ENCODE results near the gene LY6G5C. TPM values are rescaled to one million over a fixed set of nuclear protein-coding genes. Genes with fewer than 3 reads are reported as not detected.
A peak's percentile ranks its signal among the peaks of the same experiment; 100 is the strongest.

Gene LY6G5C
- total and polyA plus RNA-seq, 9 of the 15 experiments (the other 6 are each of a cell fraction or from before 2014, with no cell fraction given): 0.10 to 0.67 (median 0.46) TPM; not detected in 4

DNA sequence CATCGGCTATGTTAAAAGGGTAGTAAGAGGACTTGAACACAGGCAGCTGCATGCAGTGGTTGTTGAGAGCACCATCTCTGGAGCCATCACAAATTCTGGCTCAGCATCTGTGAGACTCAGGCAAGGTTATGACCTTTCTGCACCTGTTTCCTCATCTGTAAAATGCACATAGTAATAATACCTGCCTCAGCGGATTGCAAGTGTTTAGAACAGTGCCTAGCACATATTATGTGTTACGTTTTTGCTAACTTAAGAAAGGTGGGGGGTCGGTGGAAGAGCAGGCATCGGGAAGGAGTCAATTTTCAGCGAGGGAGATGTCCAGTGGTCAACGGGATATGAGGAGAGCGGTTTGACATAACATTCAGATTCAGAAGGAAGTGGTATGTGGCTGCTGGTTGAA is 2.9 kb downstream of the LY6G5C start:
- in situ Hi-C loops (cut with MboI) (no loop called here), intact Hi-C loops (cut with micrococcal nuclease) (no loop called here)
- H3K79me2 ChIP-seq (ENCODE audit: control insufficient read depth, insufficient read depth, low read length): no peaks in the 10 kb centered on the region
- no peaks in the 10 kb centered on the region for H3K9me1 ChIP-seq (ENCODE audit: control insufficient read depth, insufficient read depth, low read length)
- no TSS peak for BruUV-seq (replicated peaks)
- no peaks in the 10 kb centered on the region for H3K9me3 ChIP-seq (replicated peaks; ENCODE audit: control insufficient read depth, insufficient read depth, low read depth, low read length)
- DNase-seq (ENCODE audit: extremely low read depth in 1 of 4, low spot score in 3 of 4) (no peak), ATAC-seq (no peak), FAIRE-seq (no peak)
- CTCF ChIA-PET (ENCODE audit: low intra/inter-chr PET ratio): no interaction called here
- H3K4me1 ChIP-seq (replicated peaks in 1 of 2; ENCODE audit: control insufficient read depth in 2 of 2, insufficient read depth in 2 of 2, low read length in 2 of 2): peaks cover 9 to 15% of the 10 kb centered on the region in 2 experiments
- H4K20me1 ChIP-seq (replicated peaks; ENCODE audit: control insufficient read depth, insufficient read depth, low read length): no peaks in the 10 kb centered on the region
- peak overlapping the region; percentile 16; the same call in 1 of the 2 replicates for H2AFZ ChIP-seq (ENCODE audit: low read depth, low read length)
- POLR2A ChIA-PET: interaction anchor here (0.6 to 3.6 kb wide), 15 partner anchors 8 to 522 kb away, joined by 3 to 33 read pairs (median 4); partner anchors contain the start of genes BAG6, C6orf47, CSNK2B and GPANK1
- H3K9ac ChIP-seq (ENCODE audit: insufficient read depth in 1 of 2, low read depth in 2 of 2, low read length in 2 of 2): peak overlapping the region in 1 of 2 experiments; percentile 0; a peak in 1 of 4 replicates
- no peak overlapping the region for H3K27ac ChIP-seq (ENCODE audit: extremely low read depth, low read depth, low read length)
- H3K4me2 ChIP-seq (ENCODE audit: insufficient read depth, low read length): no peak overlapping the region; the same call in 1 of the 2 replicates
- no peaks in the 10 kb centered on the region for H3K27me3 ChIP-seq (ENCODE audit: control insufficient read depth in 2 of 2, insufficient read depth in 2 of 2, low read length in 2 of 2)
- WGBS (ENCODE audit: insufficient coverage, low coverage, missing lambda C conversion rate): 12% methylated on average over 8 of the region's 8 CpGs
- no peak overlapping the region for H3K4me3 ChIP-seq
- peaks cover 12% of the 10 kb centered on the region for H3K36me3 ChIP-seq (ENCODE audit: control insufficient read depth, insufficient read depth, low read length)
- TF ChIP-seq ZNF436 (CRISPR knock-in tag; IDR thresholded peaks at IDR 0.05): no peak
- no peak for TF ChIP-seq ZNF696 (CRISPR knock-in tag; conservative IDR thresholded peaks at IDR 0.05)
- TF ChIP-seq NCOA1 (IDR thresholded peaks at IDR 0.05; ENCODE audit: low read depth): no peak
- TF ChIP-seq PML (IDR thresholded peaks at IDR 0.05; ENCODE audit: low read length): no peak
- TF ChIP-seq ZNF354B (CRISPR knock-in tag; IDR thresholded peaks at IDR 0.05): no peak
- TF ChIP-seq, protein P1, sequence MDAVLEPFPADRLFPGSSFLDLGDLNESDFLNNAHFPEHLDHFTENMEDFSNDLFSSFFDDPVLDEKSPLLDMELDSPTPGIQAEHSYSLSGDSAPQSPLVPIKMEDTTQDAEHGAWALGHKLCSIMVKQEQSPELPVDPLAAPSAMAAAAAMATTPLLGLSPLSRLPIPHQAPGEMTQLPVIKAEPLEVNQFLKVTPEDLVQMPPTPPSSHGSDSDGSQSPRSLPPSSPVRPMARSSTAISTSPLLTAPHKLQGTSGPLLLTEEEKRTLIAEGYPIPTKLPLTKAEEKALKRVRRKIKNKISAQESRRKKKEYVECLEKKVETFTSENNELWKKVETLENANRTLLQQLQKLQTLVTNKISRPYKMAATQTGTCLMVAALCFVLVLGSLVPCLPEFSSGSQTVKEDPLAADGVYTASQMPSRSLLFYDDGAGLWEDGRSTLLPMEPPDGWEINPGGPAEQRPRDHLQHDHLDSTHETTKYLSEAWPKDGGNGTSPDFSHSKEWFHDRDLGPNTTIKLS (IDR thresholded peaks at IDR 0.05; ENCODE audit: borderline replicate concordance, low read depth): no peak
- TF ChIP-seq U2AF1 (optimal IDR thresholded peaks at IDR 0.05; ENCODE audit: low read depth, low read length): no peak
- TF ChIP-seq, protein P2, sequence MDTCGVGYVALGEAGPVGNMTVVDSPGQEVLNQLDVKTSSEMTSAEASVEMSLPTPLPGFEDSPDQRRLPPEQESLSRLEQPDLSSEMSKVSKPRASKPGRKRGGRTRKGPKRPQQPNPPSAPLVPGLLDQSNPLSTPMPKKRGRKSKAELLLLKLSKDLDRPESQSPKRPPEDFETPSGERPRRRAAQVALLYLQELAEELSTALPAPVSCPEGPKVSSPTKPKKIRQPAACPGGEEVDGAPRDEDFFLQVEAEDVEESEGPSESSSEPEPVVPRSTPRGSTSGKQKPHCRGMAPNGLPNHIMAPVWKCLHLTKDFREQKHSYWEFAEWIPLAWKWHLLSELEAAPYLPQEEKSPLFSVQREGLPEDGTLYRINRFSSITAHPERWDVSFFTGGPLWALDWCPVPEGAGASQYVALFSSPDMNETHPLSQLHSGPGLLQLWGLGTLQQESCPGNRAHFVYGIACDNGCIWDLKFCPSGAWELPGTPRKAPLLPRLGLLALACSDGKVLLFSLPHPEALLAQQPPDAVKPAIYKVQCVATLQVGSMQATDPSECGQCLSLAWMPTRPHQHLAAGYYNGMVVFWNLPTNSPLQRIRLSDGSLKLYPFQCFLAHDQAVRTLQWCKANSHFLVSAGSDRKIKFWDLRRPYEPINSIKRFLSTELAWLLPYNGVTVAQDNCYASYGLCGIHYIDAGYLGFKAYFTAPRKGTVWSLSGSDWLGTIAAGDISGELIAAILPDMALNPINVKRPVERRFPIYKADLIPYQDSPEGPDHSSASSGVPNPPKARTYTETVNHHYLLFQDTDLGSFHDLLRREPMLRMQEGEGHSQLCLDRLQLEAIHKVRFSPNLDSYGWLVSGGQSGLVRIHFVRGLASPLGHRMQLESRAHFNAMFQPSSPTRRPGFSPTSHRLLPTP (IDR thresholded peaks at IDR 0.05; ENCODE audit: borderline replicate concordance, extremely low read depth, insufficient read length): no peak
- TF ChIP-seq ZNF282 (CRISPR knock-in tag; IDR thresholded peaks at IDR 0.05): no peak
- no peak for TF ChIP-seq ZNF12 (CRISPR knock-in tag; IDR thresholded peaks at IDR 0.05)
- TF ChIP-seq ZSCAN32 (CRISPR knock-in tag; IDR thresholded peaks at IDR 0.05): no peak
- no peak for TF ChIP-seq MEF2A (IDR thresholded peaks at IDR 0.05; ENCODE audit: control insufficient read depth, low read depth, low read length)
- TF ChIP-seq, protein P3, sequence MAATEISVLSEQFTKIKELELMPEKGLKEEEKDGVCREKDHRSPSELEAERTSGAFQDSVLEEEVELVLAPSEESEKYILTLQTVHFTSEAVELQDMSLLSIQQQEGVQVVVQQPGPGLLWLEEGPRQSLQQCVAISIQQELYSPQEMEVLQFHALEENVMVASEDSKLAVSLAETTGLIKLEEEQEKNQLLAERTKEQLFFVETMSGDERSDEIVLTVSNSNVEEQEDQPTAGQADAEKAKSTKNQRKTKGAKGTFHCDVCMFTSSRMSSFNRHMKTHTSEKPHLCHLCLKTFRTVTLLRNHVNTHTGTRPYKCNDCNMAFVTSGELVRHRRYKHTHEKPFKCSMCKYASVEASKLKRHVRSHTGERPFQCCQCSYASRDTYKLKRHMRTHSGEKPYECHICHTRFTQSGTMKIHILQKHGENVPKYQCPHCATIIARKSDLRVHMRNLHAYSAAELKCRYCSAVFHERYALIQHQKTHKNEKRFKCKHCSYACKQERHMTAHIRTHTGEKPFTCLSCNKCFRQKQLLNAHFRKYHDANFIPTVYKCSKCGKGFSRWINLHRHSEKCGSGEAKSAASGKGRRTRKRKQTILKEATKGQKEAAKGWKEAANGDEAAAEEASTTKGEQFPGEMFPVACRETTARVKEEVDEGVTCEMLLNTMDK (IDR thresholded peaks at IDR 0.05; ENCODE audit: borderline replicate concordance, insufficient read depth, low read depth, low read length, poor library complexity, severe bottlenecking): no peak
- TF ChIP-seq ZNF76 (CRISPR knock-in tag; IDR thresholded peaks at IDR 0.05; ENCODE audit: borderline replicate concordance): no peak
- TF ChIP-seq, protein P4, sequence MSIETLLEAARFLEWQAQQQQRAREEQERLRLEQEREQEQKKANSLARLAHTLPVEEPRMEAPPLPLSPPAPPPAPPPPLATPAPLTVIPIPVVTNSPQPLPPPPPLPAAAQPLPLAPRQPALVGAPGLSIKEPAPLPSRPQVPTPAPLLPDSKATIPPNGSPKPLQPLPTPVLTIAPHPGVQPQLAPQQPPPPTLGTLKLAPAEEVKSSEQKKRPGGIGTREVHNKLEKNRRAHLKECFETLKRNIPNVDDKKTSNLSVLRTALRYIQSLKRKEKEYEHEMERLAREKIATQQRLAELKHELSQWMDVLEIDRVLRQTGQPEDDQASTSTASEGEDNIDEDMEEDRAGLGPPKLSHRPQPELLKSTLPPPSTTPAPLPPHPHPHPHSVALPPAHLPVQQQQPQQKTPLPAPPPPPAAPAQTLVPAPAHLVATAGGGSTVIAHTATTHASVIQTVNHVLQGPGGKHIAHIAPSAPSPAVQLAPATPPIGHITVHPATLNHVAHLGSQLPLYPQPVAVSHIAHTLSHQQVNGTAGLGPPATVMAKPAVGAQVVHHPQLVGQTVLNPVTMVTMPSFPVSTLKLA (conservative IDR thresholded peaks at IDR 0.05): no peak
